ENCODE data around the gene ARHGAP19. TPM values are rescaled to one million over a fixed set of nuclear protein-coding genes. Genes with fewer than 3 reads are reported as not detected.
"Not testable (repeated sequence)": the region's sequence is repeated elsewhere in the genome, so short reads cannot be mapped to it uniquely, and the experiment has no call there.

The ARHGAP19 gene
- total RNA-seq, 1 experiment from 2014 or later = 59.0 TPM

GRCh38 chr10:97297556-97298222 is 5.3 kb upstream of the ARHGAP19 start:
- no peak for DNase-seq (ENCODE audit: low spot score)
- H3K27ac ChIP-seq (ENCODE audit: low read depth, low read length, poor library complexity, severe bottlenecking) = no peak overlapping the region
- CTCF ChIA-PET = no interaction called here
- intact Hi-C loops (cut with micrococcal nuclease; ENCODE audit: unreplicated experiment) = no loop called here
- BruUV-seq (replicated peaks) = no TSS peak
- no peaks in the 10 kb centered on the region for H3K27me3 ChIP-seq (replicated peaks; ENCODE audit: insufficient read depth, low read depth, low read length, poor library complexity)
- TF ChIP-seq CTCF (conservative IDR thresholded peaks at IDR 0.05; ENCODE audit: low read depth, low read length) (no peak), EZH2 (IDR thresholded peaks at IDR 0.05; ENCODE audit: borderline replicate concordance, low read depth, low read length, poor library complexity, severe bottlenecking) (no peak)
- POLR2A ChIA-PET (ENCODE audit: low non-redundant PET) = no interaction called here
- H3K36me3 ChIP-seq (ENCODE audit: insufficient read depth, low read length, poor library complexity, severe bottlenecking) = no peaks in the 10 kb centered on the region
- no peak overlapping the region for H3K4me3 ChIP-seq (ENCODE audit: low read depth, low read length, poor library complexity, severe bottlenecking)
- no peaks in the 10 kb centered on the region for H3K9me3 ChIP-seq (ENCODE audit: low read depth, low read length, poor library complexity, severe bottlenecking)
- H3K4me1 ChIP-seq (ENCODE audit: insufficient read depth, low read length, poor library complexity, severe bottlenecking) = no peaks in the 10 kb centered on the region

- H3K9me3 ChIP-seq (ENCODE audit: low read depth, low read length, poor library complexity, severe bottlenecking) = no peaks in the 10 kb centered on the region
- ChIA-PET CTCF (no interaction called here), POLR2A (ENCODE audit: low non-redundant PET) (no interaction called here)
- no TSS peak for BruUV-seq (replicated peaks)
- no peak for TF ChIP-seq EZH2 (IDR thresholded peaks at IDR 0.05; ENCODE audit: borderline replicate concordance, low read depth, low read length, poor library complexity, severe bottlenecking)
- TF ChIP-seq CTCF (conservative IDR thresholded peaks at IDR 0.05; ENCODE audit: low read depth, low read length) = no peak
- DNase-seq (ENCODE audit: low spot score) = no peak
- H3K4me3 ChIP-seq (ENCODE audit: low read depth, low read length, poor library complexity, severe bottlenecking) = peak overlapping the region; percentile 79
- no peaks in the 10 kb centered on the region for H3K27me3 ChIP-seq (replicated peaks; ENCODE audit: insufficient read depth, low read depth, low read length, poor library complexity)
- intact Hi-C loops (cut with micrococcal nuclease; ENCODE audit: unreplicated experiment) = loop anchor here (2.0 kb wide), 1 partner anchor 42 kb away; the partner anchor contains the start of gene FRAT2
- H3K27ac ChIP-seq (ENCODE audit: low read depth, low read length, poor library complexity, severe bottlenecking) = no peak overlapping the region
- H3K4me1 ChIP-seq (ENCODE audit: insufficient read depth, low read length, poor library complexity, severe bottlenecking) = no peaks in the 10 kb centered on the region
- H3K36me3 ChIP-seq (ENCODE audit: insufficient read depth, low read length, poor library complexity, severe bottlenecking) = no peaks in the 10 kb centered on the region
Observed at GRCh38 chr10:97292862-97293198, 393 bp upstream of the ARHGAP19 start.

- no peaks in the 10 kb centered on the region for H3K4me1 ChIP-seq (ENCODE audit: insufficient read depth, low read length, poor library complexity, severe bottlenecking)
- peak overlapping the region; percentile 95 for H3K27ac ChIP-seq (ENCODE audit: low read depth, low read length, poor library complexity, severe bottlenecking)
- POLR2A ChIA-PET (ENCODE audit: low non-redundant PET) = no interaction called here
- TSS peak; percentile 99 for BruUV-seq (replicated peaks)
- peaks cover 13% of the 10 kb centered on the region for H3K36me3 ChIP-seq (ENCODE audit: insufficient read depth, low read length, poor library complexity, severe bottlenecking)
- intact Hi-C loops (cut with micrococcal nuclease; ENCODE audit: unreplicated experiment) = loop anchor here (2.0 kb wide), 1 partner anchor 43 kb away; the partner anchor contains the start of gene FRAT2
- CTCF ChIA-PET = interaction anchor here (0.6 kb wide), 1 partner anchor 14 kb away, joined by 4 read pairs; no protein-coding TSS in a partner anchor
- no peaks in the 10 kb centered on the region for H3K27me3 ChIP-seq (replicated peaks; ENCODE audit: insufficient read depth, low read depth, low read length, poor library complexity)
- no peak for DNase-seq (ENCODE audit: low spot score)
- H3K9me3 ChIP-seq (ENCODE audit: low read depth, low read length, poor library complexity, severe bottlenecking) = no peaks in the 10 kb centered on the region
- H3K4me3 ChIP-seq (ENCODE audit: low read depth, low read length, poor library complexity, severe bottlenecking) = peak overlapping the region; percentile 79
- TF ChIP-seq EZH2 (IDR thresholded peaks at IDR 0.05; ENCODE audit: borderline replicate concordance, low read depth, low read length, poor library complexity, severe bottlenecking) (no peak), CTCF (conservative IDR thresholded peaks at IDR 0.05; ENCODE audit: low read depth, low read length) (no peak)
Observed at GRCh38 chr10:97291357-97292096, 910 bp downstream of the ARHGAP19 start.

GRCh38 chr10:97290576-97291356 is 1.7 kb downstream of the ARHGAP19 start:
- H3K27ac ChIP-seq (ENCODE audit: low read depth, low read length, poor library complexity, severe bottlenecking); BruUV-seq (replicated peaks); intact Hi-C loops (cut with micrococcal nuclease; ENCODE audit: unreplicated experiment); H3K9me3 ChIP-seq (ENCODE audit: low read depth, low read length, poor library complexity, severe bottlenecking); H3K27me3 ChIP-seq (replicated peaks; ENCODE audit: insufficient read depth, low read depth, low read length, poor library complexity); H3K4me1 ChIP-seq (ENCODE audit: insufficient read depth, low read length, poor library complexity, severe bottlenecking); DNase-seq (ENCODE audit: low spot score); POLR2A ChIA-PET (ENCODE audit: low non-redundant PET): not testable (repeated sequence)
- H3K36me3 ChIP-seq (ENCODE audit: insufficient read depth, low read length, poor library complexity, severe bottlenecking) = peaks cover 14% of the 10 kb centered on the region
- peak overlapping the region; percentile 79 for H3K4me3 ChIP-seq (ENCODE audit: low read depth, low read length, poor library complexity, severe bottlenecking)
- CTCF ChIA-PET = interaction anchor here (0.6 kb wide), 1 partner anchor 15 kb away, joined by 4 read pairs; no protein-coding TSS in a partner anchor

GRCh38 chr10:97290076-97290475 is 2.4 kb downstream of the ARHGAP19 start:
- DNase-seq (ENCODE audit: low spot score); H3K4me3 ChIP-seq (ENCODE audit: low read depth, low read length, poor library complexity, severe bottlenecking); CTCF ChIA-PET; POLR2A ChIA-PET (ENCODE audit: low non-redundant PET); H3K9me3 ChIP-seq (ENCODE audit: low read depth, low read length, poor library complexity, severe bottlenecking); BruUV-seq (replicated peaks); H3K27me3 ChIP-seq (replicated peaks; ENCODE audit: insufficient read depth, low read depth, low read length, poor library complexity); intact Hi-C loops (cut with micrococcal nuclease; ENCODE audit: unreplicated experiment); H3K4me1 ChIP-seq (ENCODE audit: insufficient read depth, low read length, poor library complexity, severe bottlenecking); H3K27ac ChIP-seq (ENCODE audit: low read depth, low read length, poor library complexity, severe bottlenecking): not testable (repeated sequence)
- peaks cover 14% of the 10 kb centered on the region for H3K36me3 ChIP-seq (ENCODE audit: insufficient read depth, low read length, poor library complexity, severe bottlenecking)

Measured in A673 (cell line).